Frontal cortex (tissue), 4 donors: ENCODE results near the gene ACADVL. TPM values are rescaled to one million over a fixed set of nuclear protein-coding genes. Genes with fewer than 3 reads are reported as not detected.
"Not testable (repeated sequence)": the region's sequence is repeated elsewhere in the genome, so short reads cannot be mapped to it uniquely, and the experiment has no call there.

Source experiments
- DNase-seq, 2 donors: peaks; one replicate each; pipeline ENCODE4 v3.0.0; 2012; ENCODE audit warnings: low spot score in 2 of 2
- FAIRE-seq: peaks from 2 replicates; lab custom pipeline; 2012; peaks lifted over from hg19 to GRCh38; lab: Jason Lieb, UNC
- total RNA-seq: library from RNA; depleted of rRNA; stranded (reverse); fragments of >200 nt; gene quantifications from one replicate; pipeline ENCODE4 v1.2.3, GENCODE V29; 2014
- donor health status: control.
- donor health status: control.
- donor health status: control.

The ACADVL gene
- total RNA-seq, 1 donor from 2014 or later, result 65.6 TPM

- not testable (repeated sequence) for FAIRE-seq, DNase-seq
Observed at GRCh38 chr17:7243838-7244237, 24.1 kb downstream of the ACADVL start.

GRCh38 chr17:7246779-7247178 lies 27.0 kb downstream of the ACADVL start:
- FAIRE-seq (no peak), DNase-seq (no peak)

DNA sequence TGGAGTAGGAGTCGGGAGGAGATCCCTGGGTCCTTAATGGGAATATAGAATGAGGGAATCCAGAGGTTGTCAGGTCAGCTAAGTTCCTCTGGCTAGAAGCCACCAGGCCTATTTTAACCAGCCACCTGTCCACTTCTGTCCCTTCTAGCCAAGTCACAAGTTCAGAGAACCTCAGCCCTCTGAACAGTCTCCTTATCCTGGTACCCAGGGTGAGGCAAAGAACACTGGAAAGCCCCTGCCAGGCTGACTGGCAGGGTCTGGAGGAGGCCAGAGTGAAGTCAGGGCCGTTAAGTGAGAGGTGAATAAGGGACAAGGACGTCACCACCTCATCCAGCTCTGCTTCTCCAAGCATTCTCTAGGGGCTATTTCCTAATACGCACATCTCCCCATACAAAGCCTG lies 29.1 kb downstream of the ACADVL start:
- DNase-seq, result no peak

DNA sequence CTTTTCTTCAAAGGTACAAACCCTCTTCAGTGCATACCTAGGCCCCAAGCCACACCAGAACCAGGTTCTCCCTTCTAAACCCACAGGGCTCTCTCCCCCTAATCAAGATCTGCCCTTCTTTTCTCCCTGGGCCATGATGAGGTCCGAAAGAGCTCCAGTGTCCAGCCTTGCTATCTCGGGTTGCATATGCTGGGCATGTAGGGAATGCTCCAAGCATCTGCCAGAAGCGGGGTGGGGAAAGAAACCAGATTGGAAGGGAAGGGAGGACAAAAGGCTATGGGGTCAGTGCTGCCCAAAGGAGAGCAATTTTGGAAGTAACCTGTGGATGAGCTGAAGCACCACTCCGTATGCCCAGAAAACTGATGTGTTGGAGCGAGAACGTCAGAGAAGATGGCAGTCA lies 29.5 kb downstream of the ACADVL start:
- FAIRE-seq (no peak), DNase-seq (no peak)

More for the DNA sequence above, 29.1 kb downstream of the ACADVL start:
- no peak for FAIRE-seq

GRCh38 chr17:7249830-7250229 lies 30.1 kb downstream of the ACADVL start:
- no peak for DNase-seq
- no peak for FAIRE-seq

- DNase-seq (no peak), FAIRE-seq (no peak)
Observed at GRCh38 chr17:7250695-7251627, 31.2 kb downstream of the ACADVL start.

DNA sequence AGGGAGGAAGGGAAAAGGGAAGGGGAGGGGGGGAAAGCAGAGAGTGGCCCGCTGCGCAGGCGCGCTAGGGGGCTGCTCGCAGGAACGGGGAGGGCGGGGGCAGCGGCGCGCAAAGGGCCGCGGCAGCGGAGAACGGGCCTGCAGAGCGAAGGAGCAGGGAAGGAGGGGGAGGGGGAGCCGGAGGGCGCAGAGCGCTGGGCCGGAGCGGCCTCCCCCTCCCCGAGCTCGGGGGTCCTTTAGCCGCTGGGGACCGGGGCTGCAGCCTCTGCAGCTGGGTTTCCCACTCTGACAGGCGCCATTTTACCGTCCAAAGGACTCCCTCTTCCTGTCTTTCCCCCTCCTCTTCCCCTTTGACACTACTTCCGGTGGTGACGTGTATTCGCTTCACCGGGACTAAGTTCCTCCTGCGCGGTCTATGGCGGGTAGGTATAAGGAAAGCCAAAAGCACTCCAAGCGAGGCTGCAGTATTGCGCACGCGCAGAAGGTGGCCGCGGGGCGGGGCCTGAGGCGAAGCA lies 32.0 kb downstream of the ACADVL start, which contains the start of gene CTDNEP1:
Gene CTDNEP1 (minus strand): TSS at position 74 of the 515 bp plus-strand sequence. CDS start 438 bp downstream, outside the sequence.
- peak; percentile 47 for FAIRE-seq
- peak; percentile 97 to 98 for DNase-seq

GRCh38 chr17:7252176-7253043 lies 32.7 kb downstream of the ACADVL start, which contains the start of gene ELP5:
TSS of gene ELP5 (plus strand) at chr17:7252215. CDS start at chr17:7252551, 336 bp downstream.
- FAIRE-seq, result no peak

DNA sequence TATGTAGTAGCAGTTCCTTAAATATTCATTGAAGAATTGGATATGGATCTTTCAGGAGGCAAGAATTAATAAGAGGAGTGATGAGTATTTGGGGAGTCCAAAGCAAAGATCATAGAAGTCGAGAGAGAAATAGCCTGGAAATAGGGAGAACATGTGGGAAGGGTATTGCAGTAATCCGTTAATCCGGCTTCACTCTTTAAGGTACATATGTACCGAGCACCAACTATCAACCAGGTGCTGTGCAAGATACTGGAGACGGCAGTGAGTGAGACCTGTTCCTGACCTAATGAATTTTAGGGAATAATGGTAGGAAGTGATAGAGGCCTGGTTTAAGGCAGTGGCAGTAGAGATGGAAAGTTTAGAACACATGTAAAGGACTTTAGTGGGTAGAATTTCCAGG lies 33.3 kb downstream of the ACADVL start:
- no peak for FAIRE-seq
- DNase-seq, result no peak

More at GRCh38 chr17:7252176-7253043, 32.7 kb downstream of the ACADVL start, which contains the start of gene ELP5:
- peak; percentile 82 to 90 for DNase-seq

- DNase-seq, result peak in 1 of 2 donors; percentile 6
- no peak for FAIRE-seq
Observed at GRCh38 chr17:7254511-7254910, 34.8 kb downstream of the ACADVL start.

GRCh38 chr17:7256766-7257456 lies 37.2 kb downstream of the ACADVL start:
- no peak for FAIRE-seq
- no peak for DNase-seq

DNA sequence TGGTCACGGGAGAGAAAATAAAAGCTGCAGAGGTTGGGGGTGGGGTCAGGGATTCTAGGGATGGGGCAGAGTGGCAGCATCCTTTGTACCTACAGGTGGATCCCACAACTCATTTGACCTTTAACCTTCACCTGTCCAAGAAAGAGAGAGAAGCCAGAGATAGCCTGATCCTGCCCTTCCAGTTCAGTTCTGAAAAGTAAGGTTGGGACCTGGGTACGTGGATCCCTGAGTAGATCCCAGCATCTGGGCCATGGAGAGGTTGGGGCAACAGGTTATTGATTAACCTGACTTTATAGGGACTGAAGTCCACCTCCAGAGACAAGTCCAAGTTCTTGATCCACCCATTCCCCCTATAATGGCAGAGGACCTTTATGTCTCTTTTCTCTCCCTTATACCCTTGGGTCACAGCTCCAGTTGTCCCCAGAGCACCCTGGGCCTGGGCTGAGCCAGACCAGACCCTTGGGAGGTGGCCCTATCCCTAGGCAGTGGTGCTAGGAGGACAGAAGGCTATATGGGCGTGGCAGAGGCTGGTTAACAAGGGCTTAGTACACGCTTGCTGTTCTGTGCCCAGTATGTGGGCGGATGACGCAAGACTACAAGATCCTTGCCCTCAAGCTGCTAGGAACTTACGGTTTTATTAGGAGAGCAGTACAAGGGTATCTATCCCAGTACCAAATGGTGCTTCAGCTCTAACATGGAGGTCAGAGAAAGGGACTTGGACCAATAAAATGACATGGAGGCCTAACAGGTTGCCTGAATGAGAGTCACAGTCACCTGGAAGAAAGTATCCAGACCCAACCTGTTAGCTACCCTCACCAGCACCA lies 39.2 kb downstream of the ACADVL start:
- FAIRE-seq, result no peak

GRCh38 chr17:7259555-7259889 lies 39.8 kb downstream of the ACADVL start:
- FAIRE-seq (no peak), DNase-seq (no peak)

More for the DNA sequence above, 39.2 kb downstream of the ACADVL start:
- DNase-seq, result no peak

DNA sequence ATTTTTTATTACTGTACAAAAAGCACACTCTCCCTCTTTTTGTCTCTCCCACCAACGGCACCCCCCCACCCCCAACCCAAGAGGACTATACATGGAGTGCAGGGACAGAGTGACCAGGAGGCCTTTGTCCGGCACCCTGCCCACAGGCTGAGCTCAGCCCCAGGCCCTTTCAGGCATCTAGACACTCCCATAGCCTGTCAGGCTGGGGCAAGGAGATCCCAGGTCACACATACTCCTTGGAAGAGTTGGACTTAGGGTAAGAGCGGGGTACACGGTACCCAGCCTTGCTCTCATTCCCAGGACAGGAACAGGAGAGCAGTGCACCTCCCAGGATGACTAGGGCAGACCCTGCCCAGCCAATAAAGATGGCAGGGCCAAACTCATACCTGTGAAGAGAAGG lies 40.4 kb downstream of the ACADVL start:
- no peak for FAIRE-seq
- DNase-seq, result no peak

DNA sequence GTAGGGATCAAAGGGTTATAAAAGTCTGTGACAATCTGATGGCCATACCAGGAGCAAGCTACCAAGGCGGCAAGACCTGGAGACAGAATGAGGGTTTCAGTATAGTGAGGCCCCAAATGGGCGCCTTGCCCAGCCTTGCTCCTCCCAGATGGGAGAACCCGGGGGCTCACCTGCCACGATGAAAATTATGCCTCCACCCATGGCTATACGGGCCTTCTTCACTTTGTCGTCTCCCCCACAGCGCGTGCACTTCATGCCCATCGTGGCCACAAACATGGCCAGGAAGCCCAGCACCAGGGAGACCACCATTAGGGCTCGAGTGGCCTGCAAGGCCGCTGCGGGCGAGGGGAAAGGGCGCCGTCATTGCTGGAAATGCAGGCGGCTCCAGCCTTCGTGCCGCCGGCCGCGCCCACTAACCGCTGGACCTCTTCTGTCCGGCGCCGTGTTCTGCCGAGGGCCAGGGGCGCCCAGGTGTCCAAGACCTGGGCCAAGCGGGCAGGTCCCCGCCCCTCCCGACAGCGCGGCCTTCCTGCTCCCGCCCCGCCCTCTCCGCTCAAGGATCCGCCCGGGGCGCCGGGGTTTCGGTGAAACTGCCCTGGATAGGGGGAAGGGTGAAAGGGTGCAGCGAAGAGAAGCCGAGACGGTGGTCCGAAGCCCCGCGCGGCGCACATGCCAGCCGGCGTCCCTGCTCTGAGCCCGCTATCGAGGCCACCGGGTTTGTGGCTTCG lies 41.1 kb downstream of the ACADVL start:
- DNase-seq (no peak), FAIRE-seq (no peak)

GRCh38 chr17:7261379-7262191 lies 41.8 kb downstream of the ACADVL start:
- no peak for DNase-seq

More at GRCh38 chr17:7261379-7262191, 41.8 kb downstream of the ACADVL start:
- no peak for FAIRE-seq
